Measurements from ENCODE around the gene EOLA2.
"Not testable (repeated sequence)": the region's sequence is repeated elsewhere in the genome, so short reads cannot be mapped to it uniquely, and the experiment has no call there.

The EOLA2 gene

GRCh38 chrX:149940674-149941024, 2.4 kb upstream of the EOLA2 start:
- H3K27ac ChIP-seq (ENCODE audit: low read depth, low read length, poor library complexity, severe bottlenecking): peak overlapping the region; percentile 51
- not testable (repeated sequence) for H3K36me3 ChIP-seq (ENCODE audit: insufficient read depth, low read length); H2AFZ ChIP-seq (ENCODE audit: low read length); H3K27me3 ChIP-seq (ENCODE audit: insufficient read depth, low read length); H3K9me2 ChIP-seq (ENCODE audit: low read depth, low read length); H3K9me3 ChIP-seq (ENCODE audit: low read length); H3K79me2 ChIP-seq (ENCODE audit: insufficient read depth, low read length); H3F3A ChIP-seq (ENCODE audit: insufficient read depth, low read length); H4K20me1 ChIP-seq (ENCODE audit: insufficient read depth, low read length)
- TF ChIP-seq CTCF (IDR thresholded peaks at IDR 0.05; ENCODE audit: low read length): peak; percentile 21; the same call in 1 of the 2 replicates
- peak overlapping the region; percentile 53; the same call in 1 of the 2 replicates for H3K9ac ChIP-seq (ENCODE audit: low read length)
- peak overlapping the region; percentile 65 for H3K4me2 ChIP-seq (ENCODE audit: low read length)
- peaks cover 13% of the 10 kb centered on the region for H3K4me1 ChIP-seq (ENCODE audit: insufficient read depth, low read length, severe bottlenecking)
- H3K4me3 ChIP-seq (ENCODE audit: low read depth, low read length, poor library complexity, severe bottlenecking): peak overlapping the region; percentile 58

GRCh38 chrX:149939905-149940673, 1.8 kb upstream of the EOLA2 start:
- Histone ChIP-seq H3K4me2 (ENCODE audit: low read length) (peak overlapping the region; percentile 66), H4K20me1 (ENCODE audit: insufficient read depth, low read length) (no peaks in the 10 kb centered on the region), H3F3A (ENCODE audit: insufficient read depth, low read length) (no peaks in the 10 kb centered on the region), H2AFZ (ENCODE audit: low read length) (no peak overlapping the region), H3K9me2 (ENCODE audit: low read depth, low read length) (no peaks in the 10 kb centered on the region), H3K9me3 (ENCODE audit: low read length) (no peaks in the 10 kb centered on the region), H3K9ac (ENCODE audit: low read length) (peak overlapping the region; percentile 74), H3K27ac (ENCODE audit: low read depth, low read length, poor library complexity, severe bottlenecking) (peak overlapping the region; percentile 87), H3K4me1 (ENCODE audit: insufficient read depth, low read length, severe bottlenecking) (peaks cover 13% of the 10 kb centered on the region), H3K4me3 (ENCODE audit: low read depth, low read length, poor library complexity, severe bottlenecking) (peak overlapping the region; percentile 75), H3K36me3 (ENCODE audit: insufficient read depth, low read length) (no peaks in the 10 kb centered on the region), H3K27me3 (ENCODE audit: insufficient read depth, low read length) (no peaks in the 10 kb centered on the region), H3K79me2 (ENCODE audit: insufficient read depth, low read length) (no peaks in the 10 kb centered on the region)
- TF ChIP-seq CTCF (IDR thresholded peaks at IDR 0.05; ENCODE audit: low read length): no peak
- TF ChIP-seq EZH2 (IDR thresholded peaks at IDR 0.05; ENCODE audit: borderline replicate concordance, low read length): no peak

- TF ChIP-seq CTCF (IDR thresholded peaks at IDR 0.05; ENCODE audit: low read length): no peak
- no peak for TF ChIP-seq EZH2 (IDR thresholded peaks at IDR 0.05; ENCODE audit: borderline replicate concordance, low read length)
- no peak overlapping the region for H2AFZ ChIP-seq (ENCODE audit: low read length)
- H3K9me2 ChIP-seq (ENCODE audit: low read depth, low read length): no peaks in the 10 kb centered on the region
- peak overlapping the region; percentile 74 for H3K9ac ChIP-seq (ENCODE audit: low read length)
- no peaks in the 10 kb centered on the region for H3K79me2 ChIP-seq (ENCODE audit: insufficient read depth, low read length)
- H3K36me3 ChIP-seq (ENCODE audit: insufficient read depth, low read length): no peaks in the 10 kb centered on the region
- peak overlapping the region; percentile 87 for H3K27ac ChIP-seq (ENCODE audit: low read depth, low read length, poor library complexity, severe bottlenecking)
- no peaks in the 10 kb centered on the region for H3K9me3 ChIP-seq (ENCODE audit: low read length)
- H3F3A ChIP-seq (ENCODE audit: insufficient read depth, low read length): no peaks in the 10 kb centered on the region
- peak overlapping the region; percentile 75 for H3K4me3 ChIP-seq (ENCODE audit: low read depth, low read length, poor library complexity, severe bottlenecking)
- H4K20me1 ChIP-seq (ENCODE audit: insufficient read depth, low read length): no peaks in the 10 kb centered on the region
- peaks cover 13% of the 10 kb centered on the region for H3K4me1 ChIP-seq (ENCODE audit: insufficient read depth, low read length, severe bottlenecking)
- no peaks in the 10 kb centered on the region for H3K27me3 ChIP-seq (ENCODE audit: insufficient read depth, low read length)
- H3K4me2 ChIP-seq (ENCODE audit: low read length): peak overlapping the region; percentile 66
Observed at GRCh38 chrX:149939655-149939904, 1.3 kb upstream of the EOLA2 start.
